Neuronal stem cell (in vitro differentiated cells): ENCODE data around the gene ELAC1. TPM values are rescaled to one million over a fixed set of nuclear protein-coding genes. Genes with fewer than 3 reads are reported as not detected.

Experiments used
- DNase-seq: peaks from one replicate; pipeline ENCODE4 v3.0.0-alpha.2; 2013; ENCODE audit warnings: low spot score
- H2AFZ ChIP-seq: one replicate; pipeline ENCODE4 v1.6.1; 2013; ENCODE audit warnings: mild to moderate bottlenecking, low read length, inconsistent platforms
- H2AK5ac ChIP-seq: 2 replicates; pipeline ENCODE4 v1.6.1; 2013; ENCODE audit warnings: low read depth, mild to moderate bottlenecking, inconsistent platforms, low read length, moderate library complexity, mixed read lengths
- H2BK120ac ChIP-seq: 2 replicates; pipeline ENCODE4 v1.6.1; 2013; ENCODE audit warnings: low read depth, mild to moderate bottlenecking, inconsistent platforms, low read length, moderate library complexity, mixed read lengths
- H2BK12ac ChIP-seq: one replicate; pipeline ENCODE4 v1.6.1; 2013; ENCODE audit warnings: low read length, inconsistent platforms
- H2BK15ac ChIP-seq: 2 replicates; pipeline ENCODE4 v1.6.1; 2013; ENCODE audit warnings: mild to moderate bottlenecking, low read length, inconsistent platforms, mixed read lengths
- H2BK5ac ChIP-seq: one replicate; pipeline ENCODE4 v1.6.1; 2013; ENCODE audit warnings: inconsistent platforms, mild to moderate bottlenecking, low read length, moderate library complexity
- H3K14ac ChIP-seq: one replicate; pipeline ENCODE4 v1.6.1; 2013; ENCODE audit warnings: low read length, inconsistent platforms
- H3K18ac ChIP-seq: 2 replicates; pipeline ENCODE4 v1.6.1; 2013; ENCODE audit warnings: low read length, inconsistent platforms
- H3K23ac ChIP-seq: 2 replicates; pipeline ENCODE4 v1.6.1; 2013; ENCODE audit warnings: low read depth, mild to moderate bottlenecking, mixed read lengths, low read length, inconsistent platforms; ENCODE audit not compliant: poor library complexity
- H3K27ac ChIP-seq: replicated peaks from 3 replicates; pipeline ENCODE4 v1.5.1; 2013; ENCODE audit warnings: low read length, inconsistent platforms
- H3K27me3 ChIP-seq, 3 experiments: 2 replicates each; pipeline ENCODE4 v1.6.1; 2013; ENCODE audit warnings: low read length in 3 of 3, mild to moderate bottlenecking in 2 of 3, inconsistent platforms in 1 of 3, low read depth in 1 of 3, mixed read lengths in 1 of 3, moderate library complexity in 1 of 3; ENCODE audit not compliant: control insufficient read depth in 3 of 3, insufficient read depth in 3 of 3
- H3K36me3 ChIP-seq, 2 donors: replicated peaks in 1 of 2; 2 replicates each; pipeline ENCODE4 v1.6.1; 2013; ENCODE audit warnings: low read length in 2 of 2; ENCODE audit not compliant: control insufficient read depth in 2 of 2, insufficient read depth in 2 of 2
- H3K4ac ChIP-seq: 2 replicates; pipeline ENCODE4 v1.6.1; 2013; ENCODE audit warnings: inconsistent platforms, mild to moderate bottlenecking, low read length, moderate library complexity
- H3K4me1 ChIP-seq, 2 donors: 1 replicate in 1 of 2; 2 replicates in 1 of 2; pipeline ENCODE4 v1.6.1; 2013; ENCODE audit warnings: low read length in 2 of 2, low read depth in 1 of 2; ENCODE audit not compliant: control insufficient read depth in 2 of 2, insufficient read depth in 1 of 2
- H3K4me2 ChIP-seq: one replicate; pipeline ENCODE4 v1.6.1; 2013; ENCODE audit warnings: mild to moderate bottlenecking, low read length, inconsistent platforms; ENCODE audit not compliant: insufficient read depth, poor library complexity, severe bottlenecking
- H3K4me3 ChIP-seq, 2 donors: 2 replicates each; pipeline ENCODE4 v1.5.1; 2013; ENCODE audit warnings: low read length in 2 of 2, mild to moderate bottlenecking in 2 of 2, inconsistent platforms in 1 of 2, moderate library complexity in 1 of 2
- H3K79me1 ChIP-seq: one replicate; pipeline ENCODE4 v1.6.1; 2013; ENCODE audit warnings: low read depth, mild to moderate bottlenecking, inconsistent platforms, low read length, moderate library complexity
- H3K9ac ChIP-seq: one replicate; pipeline ENCODE4 v1.6.1; 2013; ENCODE audit warnings: mild to moderate bottlenecking, low read depth, low read length, inconsistent platforms; ENCODE audit not compliant: poor library complexity
- H3K9me3 ChIP-seq, 2 donors: replicated peaks in 1 of 2; 2 replicates each; pipeline versions ENCODE3 to v1.6.1; 2013; ENCODE audit warnings: low read length in 2 of 2, mild to moderate bottlenecking in 2 of 2, inconsistent platforms in 1 of 2, low read depth in 1 of 2, mixed read lengths in 1 of 2, moderate library complexity in 1 of 2; ENCODE audit not compliant: control insufficient read depth in 2 of 2, insufficient read depth in 1 of 2
- H4K8ac ChIP-seq: one replicate; pipeline ENCODE4 v1.6.1; 2013; ENCODE audit warnings: low read depth, mild to moderate bottlenecking, inconsistent platforms, low read length, moderate library complexity
- H4K91ac ChIP-seq: one replicate; pipeline ENCODE4 v1.6.1; 2013; ENCODE audit warnings: low read length, low read depth, mild to moderate bottlenecking, inconsistent platforms; ENCODE audit not compliant: poor library complexity
- WGBS, 2 donors: extraction: QIAGEN DNeasy Blood & Tissue Kit; methylation state at CpG; one replicate each; pipeline ENCODE4 v1.1.7; 2013; ENCODE audit warnings: missing lambda C conversion rate in 2 of 2, mixed read lengths in 1 of 2; ENCODE audit not compliant: insufficient read length in 2 of 2, insufficient replicate concordance in 1 of 2; ENCODE audit errors: extremely low coverage in 2 of 2; 5-methylcytosine and 5-hydroxymethylcytosine counted together
- polyA plus RNA-seq, 2 experiments: library from polyadenylated mRNA; stranded (reverse); fragments of 200-250 nt; gene quantifications; one replicate each; pipeline ENCODE4 v1.2.3, GENCODE V29; 2013

ELAC1 gene
- 5.8 TPM for polyA plus RNA-seq (2013, experiment 1 of 2)
- polyA plus RNA-seq (2013, experiment 2 of 2), result 6.0 TPM

- Histone ChIP-seq H3K4me1 (peaks cover 3 to 5% of the 10 kb centered on the region in 2 donors), H3K9ac (peak within 1 kb of the TSS; percentile 95), H3K79me1 (no peaks in the 10 kb centered on the region), H3K18ac (peak within 1 kb of the TSS; percentile 95), H3K27me3 (no peaks in the 10 kb centered on the region), H2AK5ac (no peak within 1 kb of the TSS), H3K4me3 (peak within 1 kb of the TSS; percentile 79 to 94), H2BK5ac (peak within 1 kb of the TSS; percentile 56), H4K91ac (no peak within 1 kb of the TSS), H2BK12ac (no peak within 1 kb of the TSS), H3K4me2 (peak within 1 kb of the TSS; percentile 83), H4K8ac (no peak within 1 kb of the TSS), H2BK120ac (no peak within 1 kb of the TSS), H3K14ac (no peak within 1 kb of the TSS), H3K9me3 (peaks cover 0 to 2% of the 10 kb centered on the region in 2 donors), H3K27ac (peak within 1 kb of the TSS; percentile 70), H3K4ac (peak within 1 kb of the TSS; percentile 61), H3K23ac (peak within 1 kb of the TSS; percentile 90), H3K36me3 (no peaks in the 10 kb centered on the region), H2BK15ac (no peak within 1 kb of the TSS), H2AFZ (peak within 1 kb of the TSS; percentile 95)
- peak; percentile 64 for DNase-seq
- no CpG with 5 or more reads among the region's 84 CpGs for WGBS, 2 donors
Observed at GRCh38 chr18:50967714-50968661, at the start of gene ELAC1. Gene ELAC1, plus strand, starts transcription at chr18:50968040. Its CDS starts 6,365 bp downstream, at chr18:50974405.

DNA sequence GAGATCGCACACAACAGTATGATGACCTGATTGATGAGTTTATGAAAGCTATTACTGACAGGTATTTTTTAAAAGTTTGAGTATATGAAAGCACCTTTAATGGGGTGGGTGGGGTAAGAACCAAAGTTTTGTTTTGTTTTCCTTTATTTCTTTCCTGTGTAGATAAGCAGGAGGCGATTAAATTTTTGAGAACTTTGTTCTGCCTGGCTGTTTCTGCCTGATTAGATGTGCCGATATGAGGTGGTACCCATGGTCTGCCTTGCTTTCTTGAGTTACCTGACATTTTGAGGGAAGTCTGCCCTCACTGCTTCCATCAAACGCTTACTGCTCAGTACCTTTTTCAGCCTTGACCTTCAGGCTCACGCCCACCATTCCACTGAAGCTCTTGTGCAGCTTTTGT lies 49.7 kb upstream of the ELAC1 start:
- Histone ChIP-seq H2BK12ac (no peak overlapping the region), H3K9me3 (peaks cover 0 to 9% of the 10 kb centered on the region in 2 donors), H3K4me1 (no peaks in the 10 kb centered on the region), H3K4ac (no peak overlapping the region), H3K27me3 (no peaks in the 10 kb centered on the region), H3K4me2 (no peak overlapping the region), H4K8ac (no peak overlapping the region), H2BK15ac (no peak overlapping the region), H3K79me1 (no peaks in the 10 kb centered on the region), H3K36me3 (peaks cover 10 to 93% of the 10 kb centered on the region in 2 donors), H2BK120ac (no peak overlapping the region), H4K91ac (no peak overlapping the region), H3K18ac (no peak overlapping the region), H3K9ac (no peak overlapping the region), H3K23ac (no peak overlapping the region), H3K14ac (no peak overlapping the region), H2AFZ (no peak overlapping the region), H2AK5ac (no peak overlapping the region), H3K27ac (no peak overlapping the region), H2BK5ac (no peak overlapping the region), H3K4me3 (no peak overlapping the region)
- WGBS, 2 donors, result no CpG with 5 or more reads among the region's 5 CpGs
- no peak for DNase-seq

GRCh38 chr18:50924372-50924771 lies 43.5 kb upstream of the ELAC1 start:
- H2AK5ac ChIP-seq, result no peak overlapping the region
- no peaks in the 10 kb centered on the region for H3K79me1 ChIP-seq
- peaks cover 1 to 52% of the 10 kb centered on the region in 2 donors for H3K9me3 ChIP-seq
- no peak overlapping the region for H3K27ac ChIP-seq
- H3K4me3 ChIP-seq, result no peak overlapping the region
- H2BK5ac ChIP-seq, result no peak overlapping the region
- no peaks in the 10 kb centered on the region for H3K4me1 ChIP-seq
- no peak overlapping the region for H3K4ac ChIP-seq
- no peak overlapping the region for H3K4me2 ChIP-seq
- no peak overlapping the region for H2BK120ac ChIP-seq
- H4K91ac ChIP-seq, result no peak overlapping the region
- no peak overlapping the region for H2BK15ac ChIP-seq
- no CpG with 5 or more reads among the region's 2 CpGs for WGBS, 2 donors
- H3K9ac ChIP-seq, result no peak overlapping the region
- no peak overlapping the region for H2AFZ ChIP-seq
- no peak for DNase-seq
- H2BK12ac ChIP-seq, result no peak overlapping the region
- no peak overlapping the region for H3K14ac ChIP-seq
- no peak overlapping the region for H4K8ac ChIP-seq
- peaks cover 12 to 99% of the 10 kb centered on the region in 2 donors for H3K36me3 ChIP-seq
- no peak overlapping the region for H3K18ac ChIP-seq
- no peaks in the 10 kb centered on the region for H3K27me3 ChIP-seq
- H3K23ac ChIP-seq, result no peak overlapping the region

DNA sequence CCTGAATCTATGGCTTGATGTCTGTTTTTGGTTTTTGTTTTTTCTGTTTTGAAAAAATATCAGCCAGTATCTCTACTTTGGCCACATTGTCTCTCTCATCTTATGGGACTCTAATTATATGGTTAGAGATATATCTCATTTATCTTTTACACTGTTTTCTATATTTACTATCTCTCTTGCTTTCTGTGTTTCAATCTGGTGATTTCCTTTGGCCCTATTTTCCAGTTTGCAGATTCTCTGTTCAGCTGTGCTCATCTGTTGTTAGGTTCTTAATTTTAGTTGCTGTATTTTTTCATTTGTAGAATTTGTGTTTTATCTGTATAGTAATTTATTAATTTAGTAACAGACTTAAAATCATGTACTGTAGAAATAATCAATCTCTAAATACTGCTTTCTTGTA lies 41.3 kb upstream of the ELAC1 start:
- Histone ChIP-seq H3K23ac (no peak overlapping the region), H3K4me3 (no peak overlapping the region), H4K91ac (no peak overlapping the region), H2BK15ac (no peak overlapping the region), H2BK120ac (no peak overlapping the region), H3K4ac (no peak overlapping the region), H3K27me3 (no peaks in the 10 kb centered on the region), H3K9ac (no peak overlapping the region), H3K27ac (no peak overlapping the region), H3K9me3 (peaks cover 1 to 52% of the 10 kb centered on the region in 2 donors), H2BK5ac (no peak overlapping the region), H2BK12ac (no peak overlapping the region), H3K4me1 (no peaks in the 10 kb centered on the region), H3K4me2 (no peak overlapping the region), H3K36me3 (peaks cover 8 to 99% of the 10 kb centered on the region in 2 donors), H3K18ac (no peak overlapping the region), H3K79me1 (no peaks in the 10 kb centered on the region), H2AFZ (no peak overlapping the region), H4K8ac (no peak overlapping the region), H3K14ac (no peak overlapping the region), H2AK5ac (no peak overlapping the region)
- no peak for DNase-seq
